Measurements from ENCODE around the gene SLC5A3. TPM values are rescaled to one million over a fixed set of nuclear protein-coding genes. Genes with fewer than 3 reads are reported as not detected.
A peak's percentile ranks its signal among the peaks of the same experiment; 100 is the strongest.

The SLC5A3 gene
- total and polyA plus RNA-seq, 12 donors = 0.58 to 7.4 (median 2.7) TPM

DNA sequence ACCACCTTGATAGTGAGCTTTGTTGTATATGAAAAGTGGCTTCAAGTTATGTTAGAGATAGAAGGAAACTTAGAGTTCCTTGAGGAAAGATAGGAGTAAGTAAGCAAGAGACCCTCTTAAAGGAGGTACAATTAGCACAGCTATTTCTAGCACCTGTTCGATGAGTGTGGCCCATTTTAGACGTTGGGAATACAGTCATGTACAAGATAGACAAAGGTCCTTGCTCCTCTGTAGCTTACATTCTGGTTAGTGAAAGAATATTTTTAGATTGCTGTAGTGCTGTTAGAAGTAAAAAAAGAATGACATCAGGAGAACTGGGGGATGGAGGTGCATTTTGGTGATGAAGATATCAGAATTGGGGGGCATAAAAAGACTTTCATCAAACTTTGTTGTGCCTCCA is 47.5 kb downstream of the SLC5A3 start:
- DNase-seq = no peak
- WGBS, 2 donors = 47 to 48% methylated on average over 2 of the region's 2 CpGs
- TF ChIP-seq, protein P1, sequence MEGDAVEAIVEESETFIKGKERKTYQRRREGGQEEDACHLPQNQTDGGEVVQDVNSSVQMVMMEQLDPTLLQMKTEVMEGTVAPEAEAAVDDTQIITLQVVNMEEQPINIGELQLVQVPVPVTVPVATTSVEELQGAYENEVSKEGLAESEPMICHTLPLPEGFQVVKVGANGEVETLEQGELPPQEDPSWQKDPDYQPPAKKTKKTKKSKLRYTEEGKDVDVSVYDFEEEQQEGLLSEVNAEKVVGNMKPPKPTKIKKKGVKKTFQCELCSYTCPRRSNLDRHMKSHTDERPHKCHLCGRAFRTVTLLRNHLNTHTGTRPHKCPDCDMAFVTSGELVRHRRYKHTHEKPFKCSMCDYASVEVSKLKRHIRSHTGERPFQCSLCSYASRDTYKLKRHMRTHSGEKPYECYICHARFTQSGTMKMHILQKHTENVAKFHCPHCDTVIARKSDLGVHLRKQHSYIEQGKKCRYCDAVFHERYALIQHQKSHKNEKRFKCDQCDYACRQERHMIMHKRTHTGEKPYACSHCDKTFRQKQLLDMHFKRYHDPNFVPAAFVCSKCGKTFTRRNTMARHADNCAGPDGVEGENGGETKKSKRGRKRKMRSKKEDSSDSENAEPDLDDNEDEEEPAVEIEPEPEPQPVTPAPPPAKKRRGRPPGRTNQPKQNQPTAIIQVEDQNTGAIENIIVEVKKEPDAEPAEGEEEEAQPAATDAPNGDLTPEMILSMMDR (IDR thresholded peaks at IDR 0.05) = no peak
- peaks cover 0 to 10% (median 0%) of the 10 kb centered on the region in 9 donors for H3K36me3 ChIP-seq
- no peak overlapping the region for H3K4me3 ChIP-seq
- H3K27ac ChIP-seq = no peak overlapping the region
- peaks cover 0 to 37% (median 11%) of the 10 kb centered on the region in 9 donors for H3K4me1 ChIP-seq
- no peaks in the 10 kb centered on the region for H3K27me3 ChIP-seq
- intact Hi-C loops (cut with DNase I) = loop anchor here in 1 of 10 donors (5.0 kb wide), 1 partner anchor 34 kb away; no protein-coding TSS in a partner anchor
- no peaks in the 10 kb centered on the region for H3K9me3 ChIP-seq
- ATAC-seq = peak in 4 of 8 donors; percentile 33 to 53 (median 42)

DNA sequence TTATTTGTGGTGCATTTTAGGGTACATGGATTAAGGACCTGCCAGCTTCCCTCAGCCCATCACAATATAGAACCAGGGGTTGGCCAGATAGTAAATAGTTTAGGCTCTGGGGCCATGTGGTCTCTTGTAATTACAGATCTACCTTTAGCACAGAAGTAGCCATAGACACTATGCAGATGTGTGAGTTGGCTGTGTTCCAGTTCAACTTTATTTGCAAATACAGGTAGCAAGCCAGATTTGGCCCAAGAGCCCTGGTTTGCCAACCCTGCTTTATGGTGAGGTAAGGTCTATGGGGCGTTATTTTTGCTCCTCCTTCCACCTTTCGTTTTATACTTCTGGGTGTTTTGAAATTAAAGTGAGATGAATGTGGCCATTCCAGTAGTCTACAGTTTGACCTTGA is 48.7 kb downstream of the SLC5A3 start:
- H3K4me3 ChIP-seq = no peak overlapping the region
- intact Hi-C loops (cut with DNase I) = loop anchor here in 1 of 10 donors (5.0 kb wide), 1 partner anchor 35 kb away; no protein-coding TSS in a partner anchor
- 87 to 94% methylated on average over 2 of the region's 2 CpGs for WGBS, 2 donors
- TF ChIP-seq, protein P1 (IDR thresholded peaks at IDR 0.05) = no peak
- no peaks in the 10 kb centered on the region for H3K27me3 ChIP-seq
- H3K36me3 ChIP-seq = peaks cover 0 to 22% (median 0%) of the 10 kb centered on the region in 9 donors
- no peaks in the 10 kb centered on the region for H3K9me3 ChIP-seq
- ATAC-seq = no peak
- H3K4me1 ChIP-seq = peaks cover 0 to 37% (median 11%) of the 10 kb centered on the region in 9 donors
- no peak for DNase-seq
- no peak overlapping the region for H3K27ac ChIP-seq

Other genes with a start within 250 kb of the SLC5A3 start
- gene ATP5PO, start 157.8 kb upstream of the SLC5A3 start, total RNA-seq = 100 to 1,000 TPM; 551 to 977 (median 851) TPM
- 1,000 to 10,000 TPM in 1 of 2 donors, 100 to 1,000 TPM in 1; 893 to 1,557 TPM for gene ATP5PO, start 157.8 kb upstream of the SLC5A3 start, polyA plus RNA-seq
- gene MRPS6, start within 50 bp of the SLC5A3 start, total RNA-seq = 10 to 100 TPM; 32.0 to 68.1 (median 38.4) TPM
- gene MRPS6, start within 50 bp of the SLC5A3 start, polyA plus RNA-seq = 10 to 100 TPM; 38.7 to 51.7 TPM

Data from heart right ventricle (tissue), 16 donors.